Liver (tissue), 9 donors: ENCODE results near the gene SHF. TPM values are rescaled to one million over a fixed set of nuclear protein-coding genes. Genes with fewer than 3 reads are reported as not detected.

ENCODE experiments used
- DNase-seq: peaks from one replicate; pipeline ENCODE4 v3.0.0-alpha.2; 2017; ENCODE audit warnings: low spot score
- H3K27ac ChIP-seq, 2 donors: one replicate each; pipeline ENCODE4 v1.7.0; 2013; ENCODE audit warnings: inconsistent platforms in 2 of 2, low read length in 2 of 2, control low read depth in 1 of 2, low read depth in 1 of 2, mild to moderate bottlenecking in 1 of 2
- H3K27me3 ChIP-seq, 4 donors: one replicate each; pipeline versions ENCODE4 v1.6.1 to v1.7.0; 2013; ENCODE audit warnings: low read length in 3 of 4, inconsistent platforms in 1 of 4, mild to moderate bottlenecking in 1 of 4, moderate library complexity in 1 of 4; ENCODE audit not compliant: control insufficient read depth in 4 of 4, insufficient read depth in 4 of 4
- H3K36me3 ChIP-seq, 4 donors: one replicate each; pipeline versions ENCODE4 v1.6.1 to v1.7.0; 2013; ENCODE audit warnings: low read length in 3 of 4, mild to moderate bottlenecking in 3 of 4, low read depth in 1 of 4, moderate library complexity in 1 of 4; ENCODE audit not compliant: control insufficient read depth in 4 of 4, insufficient read depth in 3 of 4
- H3K4me1 ChIP-seq, 4 donors: one replicate each; pipeline versions ENCODE4 v1.6.1 to v1.7.0; 2013; ENCODE audit warnings: low read length in 3 of 4, mild to moderate bottlenecking in 3 of 4, moderate library complexity in 1 of 4; ENCODE audit not compliant: control insufficient read depth in 4 of 4, insufficient read depth in 4 of 4
- H3K4me3 ChIP-seq, 3 donors: one replicate each; pipeline versions ENCODE4 v1.6.1 to v1.7.0; 2013; ENCODE audit warnings: low read length in 3 of 3, control low read depth in 1 of 3, low read depth in 1 of 3, mild to moderate bottlenecking in 1 of 3
- H3K9ac ChIP-seq, 2 donors: one replicate each; pipeline ENCODE4 v1.7.0; 2013; ENCODE audit warnings: low read length in 2 of 2, mild to moderate bottlenecking in 2 of 2, moderate library complexity in 2 of 2, control low read depth in 1 of 2, low read depth in 1 of 2
- H3K9me3 ChIP-seq, 4 donors: one replicate each; pipeline versions ENCODE4 v1.6.1 to v1.7.0; 2013; ENCODE audit warnings: low read length in 3 of 4; ENCODE audit not compliant: control insufficient read depth in 4 of 4
- EGR1 ChIP-seq, 2 donors: IDR thresholded peaks; 2 replicates each; pipeline ENCODE4 v1.6.1; 2016 to 2018; ENCODE audit warnings: antibody characterized with exemption in 2 of 2, low read depth in 2 of 2
- FOXA1 ChIP-seq: IDR thresholded peaks from 2 replicates; pipeline ENCODE4 v1.6.1; 2016; ENCODE audit warnings: antibody characterized with exemption
- FOXA2 ChIP-seq: IDR thresholded peaks from 2 replicates; pipeline ENCODE4 v1.6.1; 2016; ENCODE audit warnings: antibody characterized with exemption
- GABPA ChIP-seq, 2 donors: IDR thresholded peaks in 1 of 2; conservative IDR thresholded peaks in 1 of 2; 2 replicates each; pipeline ENCODE4 v1.6.1; 2016; ENCODE audit warnings: antibody characterized with exemption in 2 of 2, mild to moderate bottlenecking in 1 of 2, moderate library complexity in 1 of 2
- HNF4G ChIP-seq: IDR thresholded peaks from 2 replicates; pipeline ENCODE4 v1.6.1; 2016; ENCODE audit warnings: antibody characterized with exemption
- MAX ChIP-seq: IDR thresholded peaks from 2 replicates; pipeline ENCODE4 v1.6.1; 2016; ENCODE audit warnings: antibody characterized with exemption
- NR2F2 ChIP-seq: IDR thresholded peaks from 2 replicates; pipeline ENCODE4 v1.6.1; 2016; ENCODE audit warnings: antibody characterized with exemption
- RAD21 ChIP-seq, 2 donors: IDR thresholded peaks; 2 replicates each; pipeline ENCODE4 v1.6.1; 2016; ENCODE audit warnings: antibody characterized with exemption in 2 of 2, mild to moderate bottlenecking in 2 of 2
- RXRA ChIP-seq, 2 donors: IDR thresholded peaks; 2 replicates each; pipeline ENCODE4 v1.6.1; 2017 to 2018; ENCODE audit warnings: antibody characterized with exemption in 2 of 2, mild to moderate bottlenecking in 1 of 2
- SP1 ChIP-seq: IDR thresholded peaks from 2 replicates; pipeline ENCODE4 v1.6.1; 2018; ENCODE audit warnings: antibody characterized with exemption, mild to moderate bottlenecking
- ZBTB33 ChIP-seq: IDR thresholded peaks from 2 replicates; pipeline ENCODE4 v1.6.1; 2016; ENCODE audit warnings: antibody characterized with exemption
- WGBS: extraction: QIAGEN DNeasy Blood & Tissue Kit; methylation state at CpG from one replicate; pipeline ENCODE4 v1.1.7; 2013; 5-methylcytosine and 5-hydroxymethylcytosine counted together
- polyA plus RNA-seq, 2 donors: library from polyadenylated mRNA; stranded (reverse) in 1 of 2; unstranded in 1 of 2; fragments of 200-250 nt in 1 of 2; fragments of >200 nt in 1 of 2; fragmentation: Nextera tagmentation in 1 of 2; extraction: Ambion mirVana in 1 of 2; gene quantifications; one replicate each; pipeline versions ENCODE4 v1.2.1 to v1.2.3, GENCODE V29; 2013 to 2015
- total RNA-seq, 2 donors: library from RNA; depleted of rRNA; stranded (reverse); fragments of >200 nt; gene quantifications; one replicate each; pipeline ENCODE4 v1.2.3, GENCODE V29; 2014
- TF ChIP-seq, protein P1 (sequence below): IDR thresholded peaks from 2 replicates; pipeline ENCODE4 v1.6.1; 2016; ENCODE audit warnings: antibody characterized with exemption, mild to moderate bottlenecking
- TF ChIP-seq, protein P2 (sequence below): fragments of 150-350 bp; IDR thresholded peaks from 2 replicates; pipeline ENCODE4 v1.5.1; 2017; ENCODE audit warnings: improper control_type of control experiment, low read depth, low read length; ENCODE audit not compliant: missing input control
- TF ChIP-seq, protein P3 (sequence below): IDR thresholded peaks from 2 replicates; pipeline ENCODE4 v1.6.1; 2016; ENCODE audit warnings: antibody characterized with exemption
- donor health status: healthy.
- donor health status: healthy.
- donor health status: healthy.
- donor health status: healthy.
- donor health status: healthy.

The SHF gene
- total and polyA plus RNA-seq, 4 donors: 4.7 to 15.7 (median 10.1) TPM

DNA sequence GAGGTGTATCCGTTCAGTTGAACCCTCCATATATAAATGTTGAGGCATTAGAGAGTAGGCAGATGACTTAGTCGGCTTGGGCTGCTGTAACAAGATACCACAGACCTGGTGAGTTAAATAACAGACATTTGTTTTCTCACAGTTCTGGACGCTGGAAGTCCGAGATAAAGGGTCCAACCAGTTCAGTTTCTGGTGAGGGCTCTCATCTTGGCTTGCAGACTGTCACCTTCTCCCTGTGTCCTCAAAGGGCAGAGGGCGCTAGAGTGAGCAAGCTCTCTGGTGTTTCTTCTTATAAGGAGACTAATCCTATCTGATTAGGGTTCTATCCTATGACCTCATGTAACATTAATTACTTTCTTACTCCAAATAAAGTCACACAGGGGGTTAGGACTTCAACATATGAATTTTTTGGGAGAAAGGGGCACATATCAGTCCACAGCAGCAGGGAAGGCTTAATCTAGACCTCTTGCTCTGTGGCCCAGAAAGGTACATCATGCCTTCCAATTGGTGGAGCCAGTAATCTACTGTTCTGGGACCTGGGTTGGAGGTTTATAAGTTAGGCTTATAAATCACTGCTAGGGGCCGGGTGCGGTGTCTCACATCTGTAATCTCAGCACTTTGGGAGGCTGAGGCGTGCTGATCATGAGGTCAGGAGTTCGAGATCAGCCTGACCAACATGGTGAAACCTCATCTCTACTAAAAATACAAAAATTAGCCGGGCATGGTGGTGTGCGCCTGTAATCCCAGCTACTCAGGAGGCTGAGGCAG, 37.9 kb upstream of the SHF start:
- H3K27me3 ChIP-seq: no peaks in the 10 kb centered on the region
- H3K9ac ChIP-seq: no peak overlapping the region
- no peak for DNase-seq
- H3K9me3 ChIP-seq: no peaks in the 10 kb centered on the region
- peaks cover 0 to 3% (median 2%) of the 10 kb centered on the region in 4 donors for H3K4me1 ChIP-seq
- no peak overlapping the region for H3K4me3 ChIP-seq
- no peaks in the 10 kb centered on the region for H3K36me3 ChIP-seq
- TF ChIP-seq ZBTB33: no peak
- no peak for TF ChIP-seq SP1
- TF ChIP-seq, protein P1, sequence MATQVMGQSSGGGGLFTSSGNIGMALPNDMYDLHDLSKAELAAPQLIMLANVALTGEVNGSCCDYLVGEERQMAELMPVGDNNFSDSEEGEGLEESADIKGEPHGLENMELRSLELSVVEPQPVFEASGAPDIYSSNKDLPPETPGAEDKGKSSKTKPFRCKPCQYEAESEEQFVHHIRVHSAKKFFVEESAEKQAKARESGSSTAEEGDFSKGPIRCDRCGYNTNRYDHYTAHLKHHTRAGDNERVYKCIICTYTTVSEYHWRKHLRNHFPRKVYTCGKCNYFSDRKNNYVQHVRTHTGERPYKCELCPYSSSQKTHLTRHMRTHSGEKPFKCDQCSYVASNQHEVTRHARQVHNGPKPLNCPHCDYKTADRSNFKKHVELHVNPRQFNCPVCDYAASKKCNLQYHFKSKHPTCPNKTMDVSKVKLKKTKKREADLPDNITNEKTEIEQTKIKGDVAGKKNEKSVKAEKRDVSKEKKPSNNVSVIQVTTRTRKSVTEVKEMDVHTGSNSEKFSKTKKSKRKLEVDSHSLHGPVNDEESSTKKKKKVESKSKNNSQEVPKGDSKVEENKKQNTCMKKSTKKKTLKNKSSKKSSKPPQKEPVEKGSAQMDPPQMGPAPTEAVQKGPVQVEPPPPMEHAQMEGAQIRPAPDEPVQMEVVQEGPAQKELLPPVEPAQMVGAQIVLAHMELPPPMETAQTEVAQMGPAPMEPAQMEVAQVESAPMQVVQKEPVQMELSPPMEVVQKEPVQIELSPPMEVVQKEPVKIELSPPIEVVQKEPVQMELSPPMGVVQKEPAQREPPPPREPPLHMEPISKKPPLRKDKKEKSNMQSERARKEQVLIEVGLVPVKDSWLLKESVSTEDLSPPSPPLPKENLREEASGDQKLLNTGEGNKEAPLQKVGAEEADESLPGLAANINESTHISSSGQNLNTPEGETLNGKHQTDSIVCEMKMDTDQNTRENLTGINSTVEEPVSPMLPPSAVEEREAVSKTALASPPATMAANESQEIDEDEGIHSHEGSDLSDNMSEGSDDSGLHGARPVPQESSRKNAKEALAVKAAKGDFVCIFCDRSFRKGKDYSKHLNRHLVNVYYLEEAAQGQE: no peak
- no peak for TF ChIP-seq FOXA1
- no peak for TF ChIP-seq MAX
- TF ChIP-seq GABPA (IDR thresholded peaks at IDR 0.05 in 1 of 2, conservative IDR thresholded peaks at IDR 0.05 in 1 of 2): no peak
- no peak for TF ChIP-seq NR2F2
- TF ChIP-seq, protein P2, sequence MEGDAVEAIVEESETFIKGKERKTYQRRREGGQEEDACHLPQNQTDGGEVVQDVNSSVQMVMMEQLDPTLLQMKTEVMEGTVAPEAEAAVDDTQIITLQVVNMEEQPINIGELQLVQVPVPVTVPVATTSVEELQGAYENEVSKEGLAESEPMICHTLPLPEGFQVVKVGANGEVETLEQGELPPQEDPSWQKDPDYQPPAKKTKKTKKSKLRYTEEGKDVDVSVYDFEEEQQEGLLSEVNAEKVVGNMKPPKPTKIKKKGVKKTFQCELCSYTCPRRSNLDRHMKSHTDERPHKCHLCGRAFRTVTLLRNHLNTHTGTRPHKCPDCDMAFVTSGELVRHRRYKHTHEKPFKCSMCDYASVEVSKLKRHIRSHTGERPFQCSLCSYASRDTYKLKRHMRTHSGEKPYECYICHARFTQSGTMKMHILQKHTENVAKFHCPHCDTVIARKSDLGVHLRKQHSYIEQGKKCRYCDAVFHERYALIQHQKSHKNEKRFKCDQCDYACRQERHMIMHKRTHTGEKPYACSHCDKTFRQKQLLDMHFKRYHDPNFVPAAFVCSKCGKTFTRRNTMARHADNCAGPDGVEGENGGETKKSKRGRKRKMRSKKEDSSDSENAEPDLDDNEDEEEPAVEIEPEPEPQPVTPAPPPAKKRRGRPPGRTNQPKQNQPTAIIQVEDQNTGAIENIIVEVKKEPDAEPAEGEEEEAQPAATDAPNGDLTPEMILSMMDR: no peak
- no peak for TF ChIP-seq EGR1 (IDR thresholded peaks at IDR 0.05; ENCODE audit: low read depth in 2 of 2)
- WGBS: 83% methylated on average over 11 of the region's 11 CpGs
- H3K27ac ChIP-seq: no peak overlapping the region

GRCh38 chr15:45224621-45225217, 37.0 kb upstream of the SHF start:
- no peak for DNase-seq
- Histone ChIP-seq H3K4me3 (no peak overlapping the region), H3K27ac (no peak overlapping the region), H3K27me3 (no peaks in the 10 kb centered on the region), H3K36me3 (no peaks in the 10 kb centered on the region), H3K9me3 (no peaks in the 10 kb centered on the region), H3K4me1 (no peaks in the 10 kb centered on the region), H3K9ac (no peak overlapping the region)
- no peak for TF ChIP-seq RAD21 (IDR thresholded peaks at IDR 0.05)
- TF ChIP-seq FOXA2: no peak
- TF ChIP-seq GABPA (IDR thresholded peaks at IDR 0.05 in 1 of 2, conservative IDR thresholded peaks at IDR 0.05 in 1 of 2): no peak
- TF ChIP-seq RXRA (IDR thresholded peaks at IDR 0.05): no peak
- no peak for TF ChIP-seq NR2F2
- TF ChIP-seq ZBTB33: no peak
- TF ChIP-seq, protein P2: no peak
- TF ChIP-seq FOXA1: no peak
- no peak for TF ChIP-seq EGR1 (IDR thresholded peaks at IDR 0.05; ENCODE audit: low read depth in 2 of 2)
- TF ChIP-seq HNF4G: no peak
- TF ChIP-seq, protein P3, sequence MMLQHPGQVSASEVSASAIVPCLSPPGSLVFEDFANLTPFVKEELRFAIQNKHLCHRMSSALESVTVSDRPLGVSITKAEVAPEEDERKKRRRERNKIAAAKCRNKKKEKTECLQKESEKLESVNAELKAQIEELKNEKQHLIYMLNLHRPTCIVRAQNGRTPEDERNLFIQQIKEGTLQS: no peak
- 51% methylated on average over 5 of the region's 5 CpGs for WGBS
